MM.1S (cell line): Measurements from ENCODE around the gene KAT6B.

Experiments
- CTCF ChIP-seq: fragments of 300-600 bp; sonication (generic); IDR thresholded peaks from 2 replicates; pipeline ENCODE4 v1.5.1; 2016; ENCODE audit warnings: antibody characterized with exemption, low read length, mixed read lengths
- EZH2 ChIP-seq: fragments of 300-600 bp; sonication (generic); optimal IDR thresholded peaks from 2 replicates; pipeline ENCODE3; 2017; ENCODE audit warnings: low read depth, mild to moderate bottlenecking, antibody characterized with exemption, low read length, mixed read lengths

DNA sequence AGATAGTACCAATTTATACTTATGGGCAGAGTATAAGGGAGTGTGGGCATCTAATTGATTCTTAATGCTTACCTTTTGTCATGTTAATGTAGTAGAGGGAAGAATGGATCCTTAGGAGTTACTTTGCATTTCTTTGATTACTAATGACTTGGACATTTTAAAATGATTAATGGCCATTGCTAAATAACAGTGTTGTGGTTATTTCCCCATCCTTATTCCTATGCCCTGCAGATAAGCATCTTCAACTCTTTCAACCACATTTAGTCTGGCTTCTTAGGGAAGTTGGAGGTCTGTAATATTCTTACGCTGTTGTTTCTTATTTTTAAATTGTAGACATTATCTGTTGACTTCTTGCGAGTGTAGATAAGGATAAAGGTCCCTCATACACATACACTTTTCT is 37.2 kb downstream of the KAT6B start:
- TF ChIP-seq EZH2 (no peak), CTCF (no peak)
